NCI-H748 (cell line): Measurements from ENCODE around the gene KCNE3.

Source experiments
- DNase-seq: peaks from one replicate; lab custom pipeline; 2025; ENCODE audit not compliant: unreplicated experiment; lab: John Stamatoyannopoulos, UW

Gene KCNE3

GRCh38 chr11:74466916-74467885, at the start of gene KCNE3:
Gene KCNE3, minus strand, starts transcription at chr11:74467549. Its CDS starts 9,986 bp downstream, at chr11:74457563.
- DNase-seq: no peak

GRCh38 chr11:74507582-74507981, 40.2 kb upstream of the KCNE3 start:
- no peak for DNase-seq

- no peak for DNase-seq
These were observed 39.5 kb upstream of the KCNE3 start for GRCh38 chr11:74506823-74507222.

GRCh38 chr11:74505911-74506310, 38.6 kb upstream of the KCNE3 start:
- no peak for DNase-seq

GRCh38 chr11:74504100-74504691, 36.8 kb upstream of the KCNE3 start:
- DNase-seq: no peak

GRCh38 chr11:74494916-74495315, 27.6 kb upstream of the KCNE3 start:
- DNase-seq: no peak

GRCh38 chr11:74493791-74494630, 26.7 kb upstream of the KCNE3 start:
- DNase-seq: peak; percentile 92

- DNase-seq: peak; percentile 98
These were observed 25.8 kb upstream of the KCNE3 start, which contains the start of gene LIPT2 for GRCh38 chr11:74492974-74493790. Gene LIPT2, minus strand, starts transcription at chr11:74493724. Its CDS starts 21 bp downstream, at chr11:74493703.

- DNase-seq: no peak
These were observed 24.7 kb upstream of the KCNE3 start for GRCh38 chr11:74492084-74492483.

- no peak for DNase-seq
These were observed 23.6 kb upstream of the KCNE3 start for GRCh38 chr11:74490941-74491340.

- DNase-seq: peak; percentile 13
These were observed 20.5 kb upstream of the KCNE3 start for GRCh38 chr11:74487875-74488274.

GRCh38 chr11:74485868-74486267, 18.5 kb upstream of the KCNE3 start:
- DNase-seq: no peak

GRCh38 chr11:74480688-74481417, 13.5 kb upstream of the KCNE3 start:
- DNase-seq: no peak

GRCh38 chr11:74479732-74480123, 12.4 kb upstream of the KCNE3 start:
- no peak for DNase-seq

- DNase-seq: no peak
These were observed 11.8 kb upstream of the KCNE3 start for GRCh38 chr11:74478877-74479731.

GRCh38 chr11:74476536-74476935, 9.2 kb upstream of the KCNE3 start:
- DNase-seq: no peak

- DNase-seq: no peak
These were observed 7.0 kb upstream of the KCNE3 start for GRCh38 chr11:74474316-74474715.

GRCh38 chr11:74473382-74474173, 6.2 kb upstream of the KCNE3 start:
- no peak for DNase-seq
